ENCODE measurements around the gene CGB5.
"Not testable (repeated sequence)": the region's sequence is repeated elsewhere in the genome, so short reads cannot be mapped to it uniquely, and the experiment has no call there.

The CGB5 gene

DNA sequence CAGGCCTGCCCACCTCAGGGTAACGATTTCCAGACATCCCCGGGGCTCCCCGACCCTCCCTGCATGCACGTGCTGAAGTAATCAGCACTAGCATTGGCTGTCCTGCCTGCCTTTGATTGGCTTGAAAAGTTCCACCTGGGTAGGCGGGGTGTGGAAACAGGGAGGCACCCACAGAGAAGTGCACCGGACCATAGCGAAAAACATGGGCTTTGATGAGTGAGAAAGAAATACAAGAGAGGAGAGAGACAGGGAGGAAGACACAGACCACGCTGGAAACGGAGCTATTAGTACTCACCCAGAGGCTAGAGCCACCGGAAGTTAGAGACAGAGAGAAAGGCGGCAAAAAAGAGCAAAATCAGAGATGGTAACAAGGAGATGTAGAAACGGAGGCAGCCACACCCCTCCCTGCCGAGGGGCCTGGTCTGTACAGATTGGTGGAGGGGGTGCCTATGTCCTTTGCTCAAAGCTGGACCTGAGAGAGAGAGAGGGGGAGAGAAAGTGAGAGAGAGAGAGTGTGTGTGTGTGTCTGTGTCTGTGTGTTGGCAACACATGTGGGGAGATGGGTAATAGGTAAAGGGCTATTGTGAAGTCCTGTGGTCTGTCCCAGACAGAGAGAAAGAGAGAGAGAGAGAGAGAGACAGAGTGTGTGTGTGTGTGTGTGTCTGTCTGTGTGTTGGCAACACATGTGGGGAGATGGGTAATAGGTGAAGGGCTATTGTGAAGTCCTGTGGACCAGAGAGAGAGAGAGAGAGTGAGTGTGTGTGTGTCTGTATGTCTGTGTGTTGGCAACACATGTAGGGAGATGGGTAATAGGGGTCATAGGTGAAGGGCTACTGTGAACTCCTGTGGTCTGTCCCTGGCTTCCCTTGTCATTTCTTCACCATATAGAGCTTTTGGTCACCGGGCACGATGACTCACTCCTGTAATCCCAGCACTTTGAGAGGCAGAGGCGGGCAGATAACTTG is 22.4 kb upstream of the CGB5 start:
- Histone ChIP-seq H3K9me3 (ENCODE audit: severe bottlenecking) (no peaks in the 10 kb centered on the region), H3K36me3 (ENCODE audit: low read depth) (no peaks in the 10 kb centered on the region), H3K27ac (ENCODE audit: poor library complexity, severe bottlenecking) (no peak overlapping the region), H3K27me3 (ENCODE audit: insufficient read depth, poor library complexity, severe bottlenecking) (no peaks in the 10 kb centered on the region), H3K4me1 (ENCODE audit: insufficient read depth, poor library complexity, severe bottlenecking) (no peaks in the 10 kb centered on the region), H3K4me3 (ENCODE audit: severe bottlenecking) (no peak overlapping the region)
- ATAC-seq (ENCODE audit: low read depth) (no peak), DNase-seq (ENCODE audit: low spot score) (no peak)
- TF ChIP-seq, protein P1, sequence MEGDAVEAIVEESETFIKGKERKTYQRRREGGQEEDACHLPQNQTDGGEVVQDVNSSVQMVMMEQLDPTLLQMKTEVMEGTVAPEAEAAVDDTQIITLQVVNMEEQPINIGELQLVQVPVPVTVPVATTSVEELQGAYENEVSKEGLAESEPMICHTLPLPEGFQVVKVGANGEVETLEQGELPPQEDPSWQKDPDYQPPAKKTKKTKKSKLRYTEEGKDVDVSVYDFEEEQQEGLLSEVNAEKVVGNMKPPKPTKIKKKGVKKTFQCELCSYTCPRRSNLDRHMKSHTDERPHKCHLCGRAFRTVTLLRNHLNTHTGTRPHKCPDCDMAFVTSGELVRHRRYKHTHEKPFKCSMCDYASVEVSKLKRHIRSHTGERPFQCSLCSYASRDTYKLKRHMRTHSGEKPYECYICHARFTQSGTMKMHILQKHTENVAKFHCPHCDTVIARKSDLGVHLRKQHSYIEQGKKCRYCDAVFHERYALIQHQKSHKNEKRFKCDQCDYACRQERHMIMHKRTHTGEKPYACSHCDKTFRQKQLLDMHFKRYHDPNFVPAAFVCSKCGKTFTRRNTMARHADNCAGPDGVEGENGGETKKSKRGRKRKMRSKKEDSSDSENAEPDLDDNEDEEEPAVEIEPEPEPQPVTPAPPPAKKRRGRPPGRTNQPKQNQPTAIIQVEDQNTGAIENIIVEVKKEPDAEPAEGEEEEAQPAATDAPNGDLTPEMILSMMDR (IDR thresholded peaks at IDR 0.05; ENCODE audit: poor library complexity, severe bottlenecking): no peak

DNA sequence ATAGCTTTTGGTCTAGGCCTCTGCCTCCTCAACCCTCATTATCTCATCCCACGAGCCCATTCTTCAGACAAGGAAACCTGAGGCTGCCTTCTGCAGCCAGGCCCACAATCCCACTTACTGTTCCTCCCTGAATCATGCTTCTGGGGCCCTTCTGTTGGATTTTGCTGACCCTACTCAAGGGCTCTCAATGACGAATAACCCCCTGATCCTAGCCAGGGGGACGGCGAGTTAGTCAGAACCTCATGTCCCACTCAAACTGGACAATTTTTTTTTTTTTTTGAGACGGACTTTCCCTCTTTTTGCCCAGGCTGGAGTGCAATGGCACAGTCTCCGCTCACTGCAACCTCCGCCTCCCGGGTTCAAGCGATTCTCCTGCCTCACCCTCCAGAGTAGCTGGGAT is 21.5 kb upstream of the CGB5 start:
- TF ChIP-seq, protein P1 (IDR thresholded peaks at IDR 0.05; ENCODE audit: poor library complexity, severe bottlenecking): no peak
- Histone ChIP-seq H3K4me1 (ENCODE audit: insufficient read depth, poor library complexity, severe bottlenecking) (no peaks in the 10 kb centered on the region), H3K27me3 (ENCODE audit: insufficient read depth, poor library complexity, severe bottlenecking) (no peaks in the 10 kb centered on the region), H3K27ac (ENCODE audit: poor library complexity, severe bottlenecking) (no peak overlapping the region), H3K9me3 (ENCODE audit: severe bottlenecking) (no peaks in the 10 kb centered on the region), H3K36me3 (ENCODE audit: low read depth) (no peaks in the 10 kb centered on the region), H3K4me3 (ENCODE audit: severe bottlenecking) (no peak overlapping the region)
- DNase-seq (ENCODE audit: low spot score) (no peak), ATAC-seq (ENCODE audit: low read depth) (no peak)

DNA sequence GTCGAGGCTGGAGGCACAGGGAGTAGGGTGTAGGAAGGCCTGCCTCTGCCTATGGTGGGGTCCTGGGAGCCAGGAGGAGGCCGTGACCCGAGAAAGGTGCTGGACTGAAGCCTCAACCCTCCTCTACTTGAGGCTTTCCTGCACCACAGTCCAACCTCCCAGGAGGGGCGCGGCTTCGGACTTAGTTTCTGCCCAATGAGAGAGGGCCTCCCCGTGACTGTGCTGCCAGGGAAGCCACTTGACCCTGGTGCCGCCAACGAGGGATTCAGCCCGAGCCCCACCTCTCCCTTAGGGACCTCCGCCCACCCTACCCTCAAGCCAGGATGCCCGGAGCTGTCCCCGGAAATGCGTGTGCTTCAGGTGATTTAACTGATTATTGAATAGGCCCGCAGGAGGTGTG is 19.4 kb upstream of the CGB5 start, which contains the start of gene CGB3:
CGB3 (minus strand) TSS at position 101 of the 400 bp plus-strand sequence. CDS start 362 bp downstream, outside the sequence.
- not testable (repeated sequence) for H3K9me3 ChIP-seq (ENCODE audit: severe bottlenecking); H3K36me3 ChIP-seq (ENCODE audit: low read depth); H3K4me3 ChIP-seq (ENCODE audit: severe bottlenecking); ATAC-seq (ENCODE audit: low read depth); H3K27me3 ChIP-seq (ENCODE audit: insufficient read depth, poor library complexity, severe bottlenecking); H3K4me1 ChIP-seq (ENCODE audit: insufficient read depth, poor library complexity, severe bottlenecking); DNase-seq (ENCODE audit: low spot score); H3K27ac ChIP-seq (ENCODE audit: poor library complexity, severe bottlenecking)

DNA sequence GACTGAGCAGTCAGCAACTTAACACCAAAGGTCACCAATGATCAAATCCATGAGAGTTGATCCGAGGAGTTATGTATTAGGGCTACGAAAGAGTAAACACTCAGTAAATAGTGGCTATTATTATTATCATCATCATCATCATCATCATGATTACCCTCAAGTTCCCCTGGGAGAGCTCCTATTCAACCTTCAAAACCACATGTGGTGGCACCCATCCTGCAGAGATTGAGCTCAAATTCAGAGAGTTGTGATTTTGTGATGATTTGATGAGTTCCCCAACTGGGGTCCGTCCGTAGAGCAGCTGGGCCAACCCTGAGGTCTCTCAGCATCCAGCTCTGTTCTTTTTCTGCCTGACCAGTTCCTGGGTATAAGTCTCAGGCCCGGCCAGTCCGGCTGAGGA is 18.6 kb upstream of the CGB5 start:
- not testable (repeated sequence) for DNase-seq (ENCODE audit: low spot score); H3K36me3 ChIP-seq (ENCODE audit: low read depth); ATAC-seq (ENCODE audit: low read depth)

DNA sequence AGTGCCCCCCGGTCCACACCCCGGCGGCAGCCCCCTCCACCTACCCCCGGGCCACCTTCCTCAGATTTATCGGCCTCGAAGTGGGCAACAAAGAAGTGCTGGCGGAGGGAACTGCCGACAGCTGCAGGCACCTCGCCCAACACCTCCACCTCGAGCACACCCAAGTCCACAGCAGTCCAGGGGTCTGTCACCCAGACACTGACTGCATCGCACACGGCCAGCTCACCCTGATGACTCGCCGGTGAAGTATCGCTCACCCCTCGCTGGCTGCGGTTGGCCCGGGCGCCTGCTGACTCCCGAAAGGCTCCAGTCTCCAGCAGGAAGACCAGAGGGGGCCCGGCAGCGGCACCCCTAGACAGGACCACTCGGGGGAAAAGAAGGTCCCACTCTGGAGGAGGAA is 18.0 kb upstream of the CGB5 start:
- H3K36me3 ChIP-seq (ENCODE audit: low read depth); H3K27me3 ChIP-seq (ENCODE audit: insufficient read depth, poor library complexity, severe bottlenecking); H3K4me3 ChIP-seq (ENCODE audit: severe bottlenecking); H3K27ac ChIP-seq (ENCODE audit: poor library complexity, severe bottlenecking); DNase-seq (ENCODE audit: low spot score); H3K9me3 ChIP-seq (ENCODE audit: severe bottlenecking); H3K4me1 ChIP-seq (ENCODE audit: insufficient read depth, poor library complexity, severe bottlenecking): not testable (repeated sequence)
- ATAC-seq (ENCODE audit: low read depth): peak; percentile 40; the same call in 1 of the 3 replicates

More for the DNA sequence above, 18.6 kb upstream of the CGB5 start:
- H3K4me3 ChIP-seq (ENCODE audit: severe bottlenecking); H3K9me3 ChIP-seq (ENCODE audit: severe bottlenecking); H3K27me3 ChIP-seq (ENCODE audit: insufficient read depth, poor library complexity, severe bottlenecking); H3K4me1 ChIP-seq (ENCODE audit: insufficient read depth, poor library complexity, severe bottlenecking); H3K27ac ChIP-seq (ENCODE audit: poor library complexity, severe bottlenecking): not testable (repeated sequence)

DNA sequence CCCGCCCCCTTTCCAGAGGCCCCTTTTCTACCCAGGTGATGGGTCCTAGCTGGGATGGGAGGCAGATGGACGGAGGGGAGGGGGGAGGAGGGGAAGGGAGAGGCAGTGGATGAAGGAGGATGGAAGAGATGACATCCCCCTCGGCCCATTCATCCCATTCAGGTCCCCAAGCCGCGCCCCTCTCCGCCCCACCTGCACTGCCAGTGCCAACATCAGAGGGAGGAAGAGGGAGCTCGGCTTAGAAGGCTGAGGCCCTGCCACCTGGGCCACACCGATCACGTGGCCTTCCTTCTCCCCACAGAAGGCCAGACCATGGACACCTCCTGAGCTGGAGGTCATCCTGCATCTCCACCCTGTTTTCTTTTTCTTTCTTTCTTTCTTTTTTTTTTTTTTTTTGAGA is 15.0 kb upstream of the CGB5 start:
- not testable (repeated sequence) for H3K27ac ChIP-seq (ENCODE audit: poor library complexity, severe bottlenecking); H3K4me1 ChIP-seq (ENCODE audit: insufficient read depth, poor library complexity, severe bottlenecking); H3K27me3 ChIP-seq (ENCODE audit: insufficient read depth, poor library complexity, severe bottlenecking); H3K4me3 ChIP-seq (ENCODE audit: severe bottlenecking); H3K9me3 ChIP-seq (ENCODE audit: severe bottlenecking); H3K36me3 ChIP-seq (ENCODE audit: low read depth); DNase-seq (ENCODE audit: low spot score); ATAC-seq (ENCODE audit: low read depth)

DNA sequence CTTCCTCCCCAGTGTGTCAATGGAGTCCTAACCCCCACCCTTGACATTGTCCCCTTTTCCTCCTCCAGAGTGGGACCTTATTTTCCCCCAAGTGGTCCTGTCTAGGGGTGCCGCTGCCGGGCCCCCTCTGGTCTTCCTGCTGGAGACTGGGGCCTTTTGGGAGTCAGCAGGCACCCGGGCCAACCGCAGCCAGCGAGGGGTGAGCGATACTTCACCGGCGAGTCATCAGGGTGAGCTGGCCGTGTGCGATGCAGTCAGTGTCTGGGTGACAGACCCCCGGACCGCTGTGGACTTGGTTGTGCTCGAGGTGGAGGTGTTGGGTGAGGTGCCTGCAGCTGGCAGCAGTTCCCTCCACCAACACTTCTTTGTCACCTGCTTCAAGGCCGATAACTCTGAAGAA is 13.9 kb upstream of the CGB5 start:
- H3K27ac ChIP-seq (ENCODE audit: poor library complexity, severe bottlenecking); DNase-seq (ENCODE audit: low spot score); H3K27me3 ChIP-seq (ENCODE audit: insufficient read depth, poor library complexity, severe bottlenecking); H3K9me3 ChIP-seq (ENCODE audit: severe bottlenecking); H3K4me1 ChIP-seq (ENCODE audit: insufficient read depth, poor library complexity, severe bottlenecking); H3K4me3 ChIP-seq (ENCODE audit: severe bottlenecking); H3K36me3 ChIP-seq (ENCODE audit: low read depth): not testable (repeated sequence)
- ATAC-seq (ENCODE audit: low read depth): peak; percentile 36; the same call in 1 of the 3 replicates

DNA sequence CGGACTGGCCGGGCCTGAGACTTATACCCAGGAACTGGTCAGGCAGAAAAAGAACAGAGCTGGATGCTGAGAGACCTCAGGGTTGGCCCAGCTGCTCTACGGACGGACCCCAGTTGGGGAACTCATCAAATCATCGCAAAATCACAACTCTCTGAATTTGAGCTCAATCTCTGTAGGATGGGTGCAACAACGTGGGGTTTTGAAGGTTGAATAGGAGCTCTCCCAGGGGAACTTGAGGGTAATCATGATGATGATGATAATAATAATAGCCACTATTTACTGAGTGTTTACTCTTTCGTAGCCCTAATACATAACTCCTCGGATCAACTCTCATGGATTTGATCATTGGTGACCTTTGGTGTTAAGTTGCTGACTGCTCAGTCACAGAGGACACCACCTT is 13.3 kb upstream of the CGB5 start:
- not testable (repeated sequence) for ATAC-seq (ENCODE audit: low read depth); H3K9me3 ChIP-seq (ENCODE audit: severe bottlenecking); H3K27ac ChIP-seq (ENCODE audit: poor library complexity, severe bottlenecking); H3K4me3 ChIP-seq (ENCODE audit: severe bottlenecking); H3K27me3 ChIP-seq (ENCODE audit: insufficient read depth, poor library complexity, severe bottlenecking); H3K36me3 ChIP-seq (ENCODE audit: low read depth); DNase-seq (ENCODE audit: low spot score); H3K4me1 ChIP-seq (ENCODE audit: insufficient read depth, poor library complexity, severe bottlenecking)

Measured in RWPE2 (cell line).